Endothelial cell of umbilical vein (primary cell): Measurements from ENCODE around the gene BCL2. TPM values are rescaled to one million over a fixed set of nuclear protein-coding genes. Genes with fewer than 3 reads are reported as not detected.

Experiments
- BruUV-seq: library from RNA; stranded (reverse); fragments of 400-500 nt; replicated peaks from 2 replicates; lab custom pipeline; 2021; lab: Mats Ljungman, UMichigan
- CTCF ChIA-PET: fragments of 300-600, 350-600 bp; sonication (Branson Sonifier 250); formaldehyde crosslinking; loops from one replicate; lab custom pipeline; 2021; ENCODE audit warnings: antibody characterized with exemption, inconsistent platforms; lab: Charles Lee
- POLR2A ChIA-PET: fragments of 300-600, 350-600 bp; sonication (Branson Sonifier 250); formaldehyde crosslinking; loops from one replicate; lab custom pipeline; 2021; ENCODE audit warnings: antibody characterized with exemption, inconsistent platforms; lab: Charles Lee
- DNase-seq: peaks from one replicate; pipeline ENCODE4 v3.0.0-alpha.2; 2011; ENCODE audit warnings: low read depth, low spot score
- FAIRE-seq: peaks from 2 replicates; lab custom pipeline; 2011; peaks lifted over from hg19 to GRCh38; lab: Jason Lieb, UNC
- H2AFZ ChIP-seq: 2 replicates; pipeline ENCODE4 v1.6.0; 2012; ENCODE audit warnings: low read depth, low read length, control low read depth, inconsistent platforms
- H3K27ac ChIP-seq: 2 replicates; pipeline ENCODE4 v1.5.1; 2011; ENCODE audit warnings: low read depth, mild to moderate bottlenecking, control low read depth, low read length, moderate library complexity; ENCODE audit not compliant: insufficient read depth
- H3K27me3 ChIP-seq, 2 experiments: 2 replicates each; pipeline versions ENCODE4 v1.6.0 to v1.6.1; 2011; ENCODE audit warnings: low read length in 2 of 2, mixed read lengths in 1 of 2; ENCODE audit not compliant: control insufficient read depth in 2 of 2, insufficient read depth in 2 of 2
- H3K36me3 ChIP-seq, 2 experiments: 2 replicates in 1 of 2; 3 replicates in 1 of 2; pipeline ENCODE4 v1.5.1; 2011; ENCODE audit warnings: low read length in 2 of 2, mild to moderate bottlenecking in 1 of 2, moderate library complexity in 1 of 2; ENCODE audit not compliant: control insufficient read depth in 2 of 2, insufficient read depth in 2 of 2; ENCODE audit errors: extremely low read depth in 1 of 2
- H3K4me1 ChIP-seq: 3 replicates; pipeline ENCODE4 v1.5.1; 2011; ENCODE audit warnings: mild to moderate bottlenecking, low read length; ENCODE audit not compliant: control insufficient read depth, insufficient read depth; ENCODE audit errors: extremely low read depth
- H3K4me2 ChIP-seq: 2 replicates; pipeline ENCODE4 v1.6.1; 2011; ENCODE audit warnings: low read length, control low read depth, mixed read lengths; ENCODE audit not compliant: insufficient read depth
- H3K4me3 ChIP-seq, 3 experiments: fragments of 200-600 bp in 1 of 3; sonication (generic), shearing (Covaris generic) in 1 of 3; replicated peaks in 1 of 3; 2 replicates each; pipeline ENCODE4 v1.5.1; 2011 to 2016; ENCODE audit warnings: control low read depth in 3 of 3, low read length in 3 of 3, mild to moderate bottlenecking in 2 of 3, inconsistent platforms in 1 of 3, low read depth in 1 of 3, moderate library complexity in 1 of 3; ENCODE audit not compliant: insufficient read depth in 1 of 3
- H3K79me2 ChIP-seq: 2 replicates; pipeline ENCODE4 v1.6.0; 2012; ENCODE audit warnings: low read length, inconsistent platforms; ENCODE audit not compliant: control insufficient read depth, insufficient read depth
- H3K9ac ChIP-seq: replicated peaks from 2 replicates; pipeline ENCODE3; 2011; ENCODE audit warnings: low read length, control low read depth; ENCODE audit not compliant: insufficient read depth; ENCODE audit errors: extremely low read depth
- H3K9me1 ChIP-seq: replicated peaks from 3 replicates; pipeline ENCODE4 v1.6.0; 2011; ENCODE audit warnings: mild to moderate bottlenecking, low read length; ENCODE audit not compliant: control insufficient read depth, insufficient read depth; ENCODE audit errors: extremely low read depth
- H3K9me3 ChIP-seq: replicated peaks from 2 replicates; pipeline ENCODE4 v1.5.1; 2012; ENCODE audit warnings: low read length, inconsistent platforms; ENCODE audit not compliant: control insufficient read depth, insufficient read depth
- H4K20me1 ChIP-seq: replicated peaks from 2 replicates; pipeline ENCODE3; 2011; ENCODE audit warnings: mild to moderate bottlenecking, low read length; ENCODE audit not compliant: control insufficient read depth, insufficient read depth; ENCODE audit errors: extremely low read depth
- EZH2 ChIP-seq: IDR thresholded peaks from 2 replicates; pipeline ENCODE4 v1.6.1; 2012; ENCODE audit warnings: borderline replicate concordance, low read depth, mild to moderate bottlenecking, moderate library complexity, low read length, inconsistent platforms; ENCODE audit not compliant: severe bottlenecking
- FOS ChIP-seq: IDR thresholded peaks from 2 replicates; pipeline ENCODE4 v1.6.1; 2011; ENCODE audit warnings: mild to moderate bottlenecking, low read length, moderate library complexity, borderline replicate concordance; ENCODE audit not compliant: insufficient read depth
- MAX ChIP-seq: IDR thresholded peaks from 2 replicates; pipeline ENCODE4 v1.6.1; 2011; ENCODE audit not compliant: insufficient read depth, insufficient read length
- POLR2A ChIP-seq: IDR thresholded peaks from 2 replicates; pipeline ENCODE4 v1.6.1; 2012; ENCODE audit warnings: low read depth, mild to moderate bottlenecking, control low read depth, low read length
- POLR2AphosphoS5 ChIP-seq: IDR thresholded peaks from 2 replicates; pipeline ENCODE4 v1.6.1; 2012; ENCODE audit warnings: low read depth, mild to moderate bottlenecking, control low read depth, low read length, moderate library complexity; ENCODE audit not compliant: insufficient read depth
- dilution Hi-C: fragments of 300-500 bp; cut with MboI; formaldehyde crosslinking; loops from one replicate; pipeline ENCODE4 v1.15.0; 2019; ENCODE audit warnings: low sequenced_read_pairs; ENCODE audit not compliant: extremely low pct_ligation_motif_present
- intact Hi-C: fragments of 100-400 bp; cut with micrococcal nuclease; formaldehyde crosslinking; loops from one replicate; pipeline ENCODE4 v1.10.0; 2022
- polyA plus RNA-seq, 4 experiments: library from polyadenylated mRNA; depleted of rRNA in 3 of 4; stranded (reverse) in 3 of 4; unstranded in 1 of 4; fragments of >200 nt; gene quantifications; 2 replicates each; pipeline versions ENCODE4 v1.2.1 to v1.2.3, GENCODE V29; 2011 to 2012; ENCODE audit warnings: missing spikeins in 1 of 4
- total RNA-seq: library from RNA; stranded (reverse); gene quantifications from 2 replicates; pipeline ENCODE4 v1.2.3, GENCODE V29; 2021
- TF ChIP-seq, protein P1 (sequence below), 2 donors: IDR thresholded peaks; 1 replicate in 1 of 2; 2 replicates in 1 of 2; pipeline ENCODE4 v1.5.1; 2011; ENCODE audit warnings: low read length in 2 of 2, mild to moderate bottlenecking in 2 of 2, moderate library complexity in 2 of 2, control low read depth in 1 of 2, inconsistent platforms in 1 of 2, low read depth in 1 of 2; ENCODE audit not compliant: insufficient read depth in 1 of 2; ENCODE audit errors: extremely low read depth in 1 of 2

BCL2 gene
- total and polyA plus RNA-seq, 2 donors (not counting 3 experiments of a cell fraction or from before 2014, with no cell fraction given) = 0.35 to 5.0 TPM

DNA sequence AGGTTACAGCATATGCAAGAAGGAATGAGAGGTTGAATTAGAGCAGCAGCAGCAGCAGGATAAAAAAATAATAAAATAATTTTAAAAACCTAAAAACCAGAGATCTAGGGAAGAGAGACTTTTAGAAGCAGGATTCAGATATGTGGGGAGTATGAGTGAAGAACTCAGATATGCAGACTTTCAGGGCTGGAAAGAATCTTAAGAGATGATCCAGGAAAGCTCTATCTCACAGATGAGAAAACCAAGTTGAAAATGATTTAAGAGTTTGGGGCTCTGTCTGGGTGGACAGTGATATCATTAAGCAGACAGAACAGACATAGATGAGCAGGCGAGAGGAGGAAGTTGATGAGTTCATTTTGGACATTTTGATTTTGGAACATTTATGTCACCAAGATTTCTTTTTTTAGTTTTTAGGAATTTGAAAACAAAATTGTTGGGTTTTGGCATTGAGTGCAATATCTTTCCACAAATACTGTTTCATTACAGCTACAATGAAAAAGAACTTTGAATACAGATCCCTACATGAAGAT, 31.8 kb downstream of the BCL2 start:
- dilution Hi-C loops = no loop called here
- Histone ChIP-seq H3K9me3 (no peaks in the 10 kb centered on the region), H3K27ac (no peak overlapping the region), H3K4me2 (no peak overlapping the region), H2AFZ (no peak overlapping the region), H4K20me1 (no peaks in the 10 kb centered on the region), H3K9me1 (no peaks in the 10 kb centered on the region), H3K79me2 (no peaks in the 10 kb centered on the region), H3K4me1 (no peaks in the 10 kb centered on the region), H3K4me3 (no peak overlapping the region), H3K9ac (no peak overlapping the region), H3K27me3 (no peaks in the 10 kb centered on the region), H3K36me3 (no peaks in the 10 kb centered on the region)
- intact Hi-C loops = no loop called here
- no TSS peak for BruUV-seq
- POLR2A ChIA-PET = no interaction called here
- FAIRE-seq (no peak), DNase-seq (no peak)
- TF ChIP-seq POLR2A (no peak), POLR2AphosphoS5 (no peak), FOS (no peak), EZH2 (no peak), MAX (no peak)
- TF ChIP-seq, protein P1, sequence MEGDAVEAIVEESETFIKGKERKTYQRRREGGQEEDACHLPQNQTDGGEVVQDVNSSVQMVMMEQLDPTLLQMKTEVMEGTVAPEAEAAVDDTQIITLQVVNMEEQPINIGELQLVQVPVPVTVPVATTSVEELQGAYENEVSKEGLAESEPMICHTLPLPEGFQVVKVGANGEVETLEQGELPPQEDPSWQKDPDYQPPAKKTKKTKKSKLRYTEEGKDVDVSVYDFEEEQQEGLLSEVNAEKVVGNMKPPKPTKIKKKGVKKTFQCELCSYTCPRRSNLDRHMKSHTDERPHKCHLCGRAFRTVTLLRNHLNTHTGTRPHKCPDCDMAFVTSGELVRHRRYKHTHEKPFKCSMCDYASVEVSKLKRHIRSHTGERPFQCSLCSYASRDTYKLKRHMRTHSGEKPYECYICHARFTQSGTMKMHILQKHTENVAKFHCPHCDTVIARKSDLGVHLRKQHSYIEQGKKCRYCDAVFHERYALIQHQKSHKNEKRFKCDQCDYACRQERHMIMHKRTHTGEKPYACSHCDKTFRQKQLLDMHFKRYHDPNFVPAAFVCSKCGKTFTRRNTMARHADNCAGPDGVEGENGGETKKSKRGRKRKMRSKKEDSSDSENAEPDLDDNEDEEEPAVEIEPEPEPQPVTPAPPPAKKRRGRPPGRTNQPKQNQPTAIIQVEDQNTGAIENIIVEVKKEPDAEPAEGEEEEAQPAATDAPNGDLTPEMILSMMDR (IDR thresholded peaks at IDR 0.05; ENCODE audit: extremely low read depth in 1 of 2, insufficient read depth in 1 of 2, low read depth in 1 of 2, low read length in 2 of 2) = no peak
- CTCF ChIA-PET = interaction anchor here (1.1 kb wide), 1 partner anchor 10 kb away, joined by 3 read pairs; no protein-coding TSS in a partner anchor
